GM21447 (cell line): ENCODE data around the gene FLVCR2.
A peak's percentile ranks its signal among the peaks of the same experiment; 100 is the strongest.
"Not testable (repeated sequence)": the region's sequence is repeated elsewhere in the genome, so short reads cannot be mapped to it uniquely, and the experiment has no call there.

Experiments
- ATAC-seq: cut with Tn5 transposase; IDR thresholded peaks from one replicate; pipeline ENCODE4 v1.9.1; 2021; ENCODE audit not compliant: unreplicated experiment

FLVCR2 gene

DNA sequence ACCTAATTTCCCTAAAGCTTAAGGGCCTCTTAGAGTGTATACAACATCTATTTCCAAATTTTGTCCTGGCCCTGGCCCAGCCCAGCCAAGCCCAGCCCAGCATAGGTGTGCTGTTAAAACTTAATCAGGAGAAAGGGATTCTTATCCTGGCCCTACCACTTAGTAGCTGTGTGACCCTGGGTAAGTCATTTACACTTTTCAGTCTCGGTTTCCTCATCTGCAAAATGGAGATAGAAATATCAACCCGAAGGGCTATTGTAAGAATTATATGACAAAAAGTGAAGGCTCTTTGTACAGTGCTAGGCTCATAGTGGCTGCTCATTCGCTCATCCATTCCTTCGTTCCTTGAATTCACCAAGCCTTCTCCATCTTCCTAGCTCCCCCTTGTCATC lies 81.8 kb downstream of the FLVCR2 start:
- no peak for ATAC-seq

DNA sequence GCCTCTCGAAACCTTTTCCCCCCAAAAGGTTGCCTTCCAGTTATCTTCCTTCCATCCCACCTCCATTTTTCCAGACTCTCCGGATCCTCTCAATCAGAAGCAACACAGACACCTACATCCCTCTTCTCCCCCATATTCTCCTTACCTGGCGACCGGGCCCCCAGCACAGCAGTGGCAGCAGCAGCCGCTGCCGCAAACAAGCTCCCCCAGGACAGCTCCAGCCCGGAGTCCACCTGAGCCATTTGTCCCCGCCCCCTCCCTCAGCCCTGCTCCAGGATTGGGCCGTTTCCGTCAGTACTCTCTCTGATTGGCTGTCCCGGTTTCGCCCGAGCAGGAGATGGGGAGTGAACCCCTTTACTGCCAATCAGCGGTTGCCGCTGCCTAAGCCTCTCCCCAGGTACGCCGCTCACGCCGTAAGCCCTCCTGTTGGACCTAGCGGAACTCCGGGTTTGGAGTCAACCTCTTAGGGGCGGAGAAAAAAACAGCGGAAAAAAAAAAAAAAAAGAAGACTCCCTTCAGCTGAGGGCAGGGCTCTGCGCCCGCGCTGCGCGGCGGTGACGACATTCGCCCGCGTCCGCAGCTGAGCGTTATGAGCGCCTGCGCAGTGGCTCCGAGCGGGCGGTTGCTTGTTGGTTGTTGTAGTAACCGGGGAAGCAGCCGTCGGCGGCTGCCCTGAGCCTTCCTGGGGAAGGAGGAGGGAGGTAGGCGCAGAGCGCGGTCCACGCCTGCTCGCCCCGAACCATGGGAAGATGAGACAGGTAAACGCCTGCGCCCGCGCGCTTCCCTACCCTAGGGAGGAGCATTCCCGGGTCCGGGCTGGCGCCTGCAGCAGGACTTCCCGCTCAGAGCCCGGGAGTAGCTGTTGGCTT lies 82.4 kb downstream of the FLVCR2 start, which contains the start of the genes ERG28 and TTLL5:
Gene ERG28, minus strand, starts transcription at position 247 of the 869 bp plus-strand sequence. CDS start 3,374 bp downstream, outside the sequence.
Gene TTLL5, plus strand, starts transcription at position 617 of the 869 bp plus-strand sequence. CDS start 1,904 bp downstream, outside the sequence.
- peak; percentile 97 for ATAC-seq

DNA sequence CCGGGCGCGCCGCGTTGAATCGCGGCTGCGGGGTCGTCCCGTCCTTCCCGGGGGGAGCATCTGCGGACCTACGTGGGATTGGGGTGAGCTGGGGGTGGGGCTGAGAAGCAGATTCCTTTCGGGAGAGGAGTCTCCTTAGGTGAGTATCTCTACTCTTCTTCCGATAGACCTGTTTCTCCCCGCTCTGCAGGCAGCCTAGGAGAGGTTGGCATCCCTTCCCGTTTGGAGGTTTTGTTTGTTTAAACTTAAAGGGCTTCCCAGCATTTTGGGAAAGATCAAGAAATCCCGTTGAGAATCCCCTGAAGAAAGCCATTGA lies 83.0 kb downstream of the FLVCR2 start:
- ATAC-seq = peak; percentile 14

DNA sequence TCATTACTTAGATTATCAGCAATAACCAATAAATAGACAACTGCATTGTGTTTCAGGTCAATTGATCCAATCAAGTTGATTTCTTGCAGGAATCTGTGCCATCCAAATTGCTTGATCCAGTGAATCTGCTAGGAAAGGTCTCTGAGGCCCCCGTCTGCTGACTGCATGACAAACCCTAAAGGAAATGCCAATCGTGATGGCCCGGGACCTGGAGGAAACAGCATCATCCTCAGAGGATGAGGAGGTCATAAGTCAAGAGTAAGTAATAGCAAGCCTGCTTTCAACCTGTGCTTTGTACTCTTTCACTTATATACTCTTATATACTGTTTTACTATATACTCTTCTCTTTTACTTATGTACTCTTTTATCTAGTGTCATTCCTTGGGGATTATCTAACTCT lies 84.5 kb downstream of the FLVCR2 start:
- ATAC-seq = no peak

DNA sequence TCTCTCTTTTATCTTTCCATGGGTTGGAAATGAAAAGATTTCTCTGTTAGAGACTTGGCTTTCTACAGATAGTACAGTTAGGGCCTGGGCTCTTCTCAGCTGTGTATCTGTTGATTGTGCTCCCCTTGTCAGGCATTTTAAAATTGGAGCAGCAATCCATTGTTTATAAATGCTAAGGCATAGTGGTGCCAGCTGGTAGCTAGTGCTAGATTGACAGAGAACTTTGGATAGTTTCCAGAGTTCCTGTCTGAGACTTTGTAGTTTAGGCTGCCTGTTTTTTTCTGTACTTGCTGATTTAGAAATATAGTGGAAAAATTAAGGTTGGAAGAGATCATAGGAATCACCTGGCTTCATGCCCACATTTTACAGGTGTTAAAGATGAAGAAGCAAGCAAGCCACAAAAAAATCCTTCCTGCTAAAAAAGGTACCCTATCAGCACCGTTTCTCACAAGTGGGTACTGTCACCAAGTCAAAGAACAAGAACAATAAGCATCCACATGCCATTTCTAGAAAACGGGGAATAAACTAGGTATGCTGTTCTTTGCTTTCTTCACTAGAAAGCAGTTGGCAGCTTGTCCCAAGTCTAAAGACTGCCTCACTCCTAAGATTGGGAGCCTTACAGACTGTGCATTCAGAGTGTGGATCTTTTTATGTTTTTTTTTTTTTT lies 88.8 kb downstream of the FLVCR2 start:
- no peak for ATAC-seq

DNA sequence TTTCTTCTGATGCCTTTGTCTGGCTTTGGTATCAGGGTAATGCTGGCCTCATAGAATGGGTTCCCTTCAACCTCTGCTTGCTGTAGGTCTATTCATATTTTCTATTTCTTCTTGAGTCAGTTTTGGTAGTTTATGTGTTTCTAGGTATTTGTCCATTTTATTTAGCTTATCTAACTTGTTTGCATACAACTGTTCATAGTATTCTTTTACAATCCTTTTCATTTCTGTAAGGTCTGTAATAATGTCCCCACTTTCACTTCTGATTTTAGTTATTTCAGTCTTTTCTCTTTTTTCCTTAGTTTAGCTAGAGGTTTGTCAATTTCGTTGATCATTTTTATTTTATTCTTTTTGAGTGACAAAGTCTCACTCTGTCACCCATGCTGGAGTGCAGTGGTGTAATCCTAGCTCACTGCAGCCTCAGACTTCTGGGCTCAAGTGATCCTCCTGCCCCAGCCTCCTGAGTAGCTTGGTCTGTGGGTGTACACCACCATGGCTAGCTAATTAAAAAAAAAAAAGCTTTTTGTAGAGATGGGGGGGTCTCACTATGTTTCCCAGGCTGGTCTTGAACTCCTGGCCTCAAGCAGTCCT lies 94.3 kb downstream of the FLVCR2 start:
- no peak for ATAC-seq

DNA sequence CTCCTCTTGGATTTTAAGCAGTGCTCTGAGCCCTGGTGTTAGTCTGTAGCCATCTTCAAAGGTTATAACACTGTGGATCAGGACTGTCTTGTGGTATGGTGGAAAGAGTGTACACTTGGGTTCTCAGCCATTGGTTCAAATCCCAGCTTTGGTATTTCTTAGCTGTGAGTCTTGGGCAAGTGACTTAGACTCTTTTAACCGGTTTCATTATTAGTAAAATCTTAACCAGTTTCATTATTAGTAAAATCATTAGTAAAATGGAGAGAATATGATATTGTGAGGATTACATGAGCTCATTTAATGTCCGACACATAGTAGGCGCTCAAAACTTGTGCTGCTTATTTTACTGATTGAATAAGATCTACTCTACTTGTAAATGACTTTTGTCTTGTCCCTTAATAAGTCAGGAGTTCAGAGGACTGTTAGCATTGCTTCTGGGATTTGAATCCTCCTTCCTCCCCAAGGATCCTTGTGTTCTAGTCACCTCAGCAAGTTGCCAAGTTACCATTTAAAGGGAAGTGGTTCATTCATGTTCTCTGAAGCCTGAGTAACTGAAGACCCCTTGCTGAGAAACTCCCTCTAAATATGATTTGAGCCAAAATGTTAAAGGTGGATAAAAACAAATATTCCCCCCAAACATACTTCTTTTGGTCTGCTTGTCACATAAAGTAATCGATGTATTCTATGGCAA lies 95.1 kb downstream of the FLVCR2 start:
- no peak for ATAC-seq

DNA sequence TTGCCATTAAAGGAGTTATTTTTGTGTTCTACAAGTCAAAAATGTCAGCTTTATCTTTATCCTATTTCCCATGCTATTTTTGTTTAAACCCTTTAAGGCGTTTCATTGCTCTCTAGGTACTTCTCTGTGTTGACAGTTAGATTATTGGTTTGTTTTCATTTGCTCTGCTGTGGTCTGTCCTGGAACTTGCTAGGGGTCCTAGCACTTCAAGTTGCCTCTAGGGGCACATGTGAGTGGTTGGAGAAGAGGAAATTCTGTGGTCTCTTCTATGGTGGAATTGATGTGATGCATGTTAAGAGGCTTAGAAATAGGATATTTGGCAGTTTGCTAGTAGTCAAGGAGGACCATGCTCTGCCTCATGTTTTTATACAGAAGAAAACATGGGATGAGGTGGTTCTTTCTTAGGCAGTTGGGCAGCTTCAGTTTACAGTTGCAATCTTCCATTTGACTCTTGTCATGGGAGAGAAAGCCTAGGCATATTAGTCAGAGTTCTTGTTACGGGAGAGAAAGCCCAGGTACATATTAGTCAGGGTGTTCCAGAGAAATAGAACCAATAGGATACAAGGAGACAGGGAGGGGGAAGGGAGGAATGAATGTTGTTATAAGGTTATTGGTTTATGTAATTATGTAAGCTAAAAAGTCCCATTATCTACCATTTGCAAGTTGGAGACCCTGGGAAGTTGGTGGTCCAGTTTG lies 97.0 kb downstream of the FLVCR2 start:
- ATAC-seq = no peak

DNA sequence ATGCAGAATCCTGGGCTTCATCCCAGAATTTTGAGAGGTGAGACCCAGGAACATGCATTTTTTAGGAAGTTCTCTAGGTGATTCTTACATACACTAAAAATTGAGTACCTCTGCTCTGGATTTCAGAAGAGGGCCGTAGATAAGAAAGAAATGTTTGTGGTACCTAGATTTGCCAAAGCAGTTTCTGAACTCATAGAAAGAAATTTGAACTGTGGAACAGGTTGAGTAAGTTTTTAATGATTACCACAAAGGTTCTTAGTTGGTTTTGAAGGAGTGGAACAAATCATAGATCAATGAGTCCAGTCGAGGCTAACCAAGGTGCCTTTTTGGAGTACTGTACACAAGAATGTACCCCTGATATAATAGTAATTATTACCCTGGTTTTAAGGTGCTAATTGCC lies 107.5 kb downstream of the FLVCR2 start:
- no peak for ATAC-seq

DNA sequence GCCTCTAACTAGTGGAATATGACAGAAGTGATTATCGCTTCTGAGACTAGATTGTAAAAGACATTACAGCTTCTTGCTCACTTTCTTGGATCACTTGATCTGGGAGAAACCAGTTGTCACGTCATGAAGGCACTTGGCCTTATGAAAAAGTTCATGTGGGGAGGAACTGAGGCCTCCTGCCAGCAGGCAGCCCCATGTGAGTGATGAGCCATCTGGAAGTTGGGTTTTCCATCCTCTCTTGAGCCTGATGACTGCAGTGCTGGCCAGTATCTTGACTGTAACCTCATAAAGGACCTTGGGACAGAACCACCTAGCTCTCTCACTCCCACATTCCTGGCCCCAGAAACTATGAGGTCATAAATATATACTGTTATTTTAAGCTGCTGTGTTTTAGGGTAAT lies 110.6 kb downstream of the FLVCR2 start:
- ATAC-seq = no peak

DNA sequence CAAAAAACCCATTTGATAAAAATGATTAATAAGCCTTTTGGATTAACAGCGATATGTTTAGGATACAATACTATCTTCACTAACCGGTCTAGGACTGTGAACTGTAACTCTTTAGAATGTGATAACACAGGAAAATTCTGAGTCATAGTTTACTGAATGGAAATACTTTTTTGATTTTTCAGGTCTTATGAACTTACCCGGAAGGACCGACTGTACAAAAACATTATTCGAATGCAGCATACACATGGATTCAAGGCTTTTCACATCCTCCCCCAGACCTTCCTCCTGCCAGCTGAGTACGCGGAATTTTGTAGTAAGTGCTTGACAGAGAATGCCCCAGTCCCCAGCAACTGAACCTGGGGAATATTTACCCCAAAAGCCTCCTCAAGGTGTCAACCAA lies 111.6 kb downstream of the FLVCR2 start:
- no peak for ATAC-seq

DNA sequence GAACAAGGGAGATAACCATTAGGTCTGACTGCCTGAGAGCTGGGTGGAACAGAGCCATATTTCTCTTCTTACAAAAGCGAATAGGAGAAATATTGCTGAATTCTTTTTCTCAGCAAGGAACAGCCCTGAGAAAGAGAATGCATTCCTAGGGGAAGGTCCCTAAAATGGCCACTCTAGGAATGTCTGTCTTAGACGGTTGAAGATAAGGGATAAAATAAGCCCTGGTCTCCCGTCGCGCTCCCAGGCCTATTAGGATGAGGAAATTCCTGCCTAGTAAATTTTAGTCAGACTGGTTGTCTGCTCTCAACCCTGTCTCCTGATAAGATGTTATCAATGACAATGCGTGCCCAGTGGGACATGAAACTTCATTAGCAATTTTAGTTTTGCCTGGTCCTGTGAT lies 116.6 kb downstream of the FLVCR2 start:
- not testable (repeated sequence) for ATAC-seq

DNA sequence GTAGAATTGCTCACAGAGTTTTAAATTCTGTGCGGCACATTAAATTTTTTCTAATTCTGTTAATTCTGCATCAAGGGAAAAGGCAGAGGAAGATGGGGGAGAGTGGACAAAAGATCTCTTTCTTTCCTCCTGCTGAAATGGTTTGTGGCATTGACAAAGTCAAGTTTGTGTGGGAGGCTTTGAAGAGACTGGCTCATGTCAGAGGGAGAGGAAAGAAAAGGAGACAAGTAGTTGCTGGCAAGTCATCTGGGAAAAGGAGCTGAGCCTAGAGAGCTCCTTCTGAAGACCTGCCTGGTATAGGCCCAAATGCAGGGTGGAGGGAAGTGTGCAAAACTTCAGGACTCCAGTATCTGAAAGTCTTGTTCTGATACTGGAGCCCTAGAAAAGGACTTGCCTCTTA lies 119.0 kb downstream of the FLVCR2 start:
- ATAC-seq = no peak
